Measurements from ENCODE around the gene EHF.

Gene EHF

GRCh38 chr11:34603129-34604001 is 17.5 kb upstream of the EHF start:
- DNase-seq, result no peak

- no peak for DNase-seq
These were observed 16.7 kb upstream of the EHF start for GRCh38 chr11:34604145-34604544.

GRCh38 chr11:34604911-34605310 is 16.0 kb upstream of the EHF start:
- DNase-seq, result no peak

GRCh38 chr11:34605481-34606325 is 15.2 kb upstream of the EHF start:
- DNase-seq, result no peak

- no peak for DNase-seq
These were observed 14.4 kb upstream of the EHF start for GRCh38 chr11:34606326-34607120.

- DNase-seq, result no peak
These were observed 11.6 kb upstream of the EHF start for GRCh38 chr11:34609187-34609751.

- DNase-seq, result no peak
These were observed 11.0 kb upstream of the EHF start for GRCh38 chr11:34609850-34610249.

- DNase-seq, result no peak
These were observed 10.4 kb upstream of the EHF start for GRCh38 chr11:34610324-34611041.

- no peak for DNase-seq
These were observed 7.9 kb upstream of the EHF start for GRCh38 chr11:34613015-34613414.

- DNase-seq, result no peak
These were observed 7.3 kb upstream of the EHF start for GRCh38 chr11:34613552-34614056.

GRCh38 chr11:34614344-34615104 is 6.4 kb upstream of the EHF start:
- no peak for DNase-seq

GRCh38 chr11:34616086-34616485 is 4.8 kb upstream of the EHF start:
- DNase-seq, result no peak

- DNase-seq, result no peak
These were observed 3.9 kb upstream of the EHF start for GRCh38 chr11:34616830-34617504.

GRCh38 chr11:34618406-34618805 is 2.5 kb upstream of the EHF start:
- no peak for DNase-seq

GRCh38 chr11:34619062-34619516 is 1.8 kb upstream of the EHF start:
- DNase-seq, result no peak

- no peak for DNase-seq
These were observed 691 bp upstream of the EHF start for GRCh38 chr11:34620202-34620601.

- DNase-seq, result no peak
These were observed 983 bp downstream of the EHF start for GRCh38 chr11:34621876-34622275.

GRCh38 chr11:34623463-34623862 is 2.6 kb downstream of the EHF start:
- DNase-seq, result no peak

- DNase-seq, result no peak
These were observed 3.2 kb downstream of the EHF start for GRCh38 chr11:34624069-34624468.

GRCh38 chr11:34625576-34625975 is 4.7 kb downstream of the EHF start:
- DNase-seq, result no peak
